Caco-2 (cell line): Measurements from ENCODE around the gene SARDH. TPM values are rescaled to one million over a fixed set of nuclear protein-coding genes. Genes with fewer than 3 reads are reported as not detected.

Source experiments
- BruUV-seq: library from RNA; stranded (reverse); fragments of 400-500 nt; replicated peaks from 2 replicates; lab custom pipeline; 2021; lab: Mats Ljungman, UMichigan
- CTCF ChIA-PET: fragments of 300-600 bp; sonication (Branson Sonifier 250); formaldehyde crosslinking; loops from one replicate; lab custom pipeline; 2022; ENCODE audit warnings: antibody characterized with exemption; lab: Charles Lee
- POLR2A ChIA-PET: fragments of 300-600 bp; sonication (Branson Sonifier 250); formaldehyde crosslinking; loops from one replicate; lab custom pipeline; 2022; ENCODE audit warnings: antibody characterized with exemption; lab: Charles Lee
- DNase-seq, 2 experiments: peaks; one replicate each; pipeline versions ENCODE4 v3.0.0 to v3.0.0-alpha.2; 2020 to 2022
- H3K27me3 ChIP-seq: replicated peaks from 2 replicates; pipeline ENCODE4 v1.6.0; 2011; ENCODE audit warnings: low read length; ENCODE audit not compliant: control insufficient read depth, insufficient read depth
- H3K36me3 ChIP-seq: 2 replicates; pipeline ENCODE4 v1.5.1; 2011; ENCODE audit warnings: low read length; ENCODE audit not compliant: control insufficient read depth, insufficient read depth
- H3K4me1 ChIP-seq: fragments of 250-450 bp; sonication (Bioruptor Pico); 2 replicates; pipeline ENCODE4 v1.5.1; 2020; ENCODE audit warnings: mild to moderate bottlenecking
- H3K4me3 ChIP-seq: 2 replicates; pipeline ENCODE4 v1.5.1; 2011; ENCODE audit warnings: low read depth, mild to moderate bottlenecking, control low read depth, low read length
- H3K9me3 ChIP-seq: fragments of 250-450 bp; sonication (Bioruptor Pico); 2 replicates; pipeline ENCODE4 v1.5.1; 2020; ENCODE audit warnings: mild to moderate bottlenecking, moderate library complexity
- H3K27ac Mint-ChIP-seq: one replicate; pipeline ENCODE4 v1.8.0; 2022; ENCODE audit warnings: mixed read lengths; ENCODE audit not compliant: unreplicated experiment
- H3K27me3 Mint-ChIP-seq: one replicate; pipeline ENCODE4 v1.8.0; 2022; ENCODE audit warnings: mixed read lengths; ENCODE audit not compliant: insufficient read depth, unreplicated experiment
- H3K36me3 Mint-ChIP-seq: one replicate; pipeline ENCODE4 v1.8.0; 2022; ENCODE audit warnings: mild to moderate bottlenecking, mixed read lengths; ENCODE audit not compliant: insufficient read depth, unreplicated experiment
- H3K4me1 Mint-ChIP-seq: one replicate; pipeline ENCODE4 v1.8.0; 2022; ENCODE audit warnings: low read depth, mixed read lengths; ENCODE audit not compliant: unreplicated experiment
- H3K4me3 Mint-ChIP-seq: one replicate; pipeline ENCODE4 v1.8.0; 2022; ENCODE audit warnings: mild to moderate bottlenecking, moderate library complexity, mixed read lengths; ENCODE audit not compliant: unreplicated experiment
- H3K9me3 Mint-ChIP-seq: one replicate; pipeline ENCODE4 v1.8.0; 2022; ENCODE audit warnings: mixed read lengths; ENCODE audit not compliant: unreplicated experiment
- CTCF ChIP-seq, 2 experiments: fragments of 200-600 bp in 1 of 2; IDR thresholded peaks; 1 replicate in 1 of 2; 2 replicates in 1 of 2; pipeline versions ENCODE4 v1.5.1 to v1.8.0; 2011 to 2022; ENCODE audit warnings: antibody characterized with exemption in 1 of 2, control low read depth in 1 of 2, inconsistent platforms in 1 of 2, low read depth in 1 of 2, low read length in 1 of 2, mild to moderate bottlenecking in 1 of 2, moderate library complexity in 1 of 2; ENCODE audit not compliant: insufficient read depth in 1 of 2, severe bottlenecking in 1 of 2, unreplicated experiment in 1 of 2
- intact Hi-C: fragments of 100-400 bp; cut with micrococcal nuclease; formaldehyde crosslinking; loops from one replicate; pipeline ENCODE4 v1.10.0; 2022; ENCODE audit not compliant: unreplicated experiment
- total RNA-seq: library from RNA; stranded (reverse); gene quantifications from 2 replicates; pipeline ENCODE4 v1.2.3, GENCODE V29; 2022

The SARDH gene
- total RNA-seq, 1 experiment from 2014 or later: 0.36 TPM

GRCh38 chr9:133715866-133716563, 22.1 kb downstream of the SARDH start:
- Histone ChIP-seq H3K9me3 (no peaks in the 10 kb centered on the region), H3K36me3 (no peaks in the 10 kb centered on the region), H3K4me1 (peaks cover 25% of the 10 kb centered on the region), H3K4me3 (no peak overlapping the region), H3K27me3 (no peaks in the 10 kb centered on the region)
- CTCF ChIA-PET: no interaction called here
- intact Hi-C loops: loop anchor here (2.0 kb wide), 1 partner anchor 25 kb away; no protein-coding TSS in a partner anchor
- Mint-ChIP-seq H3K27me3 (peaks cover 3% of the 10 kb centered on the region), H3K27ac (no peak overlapping the region), H3K4me1 (peaks cover 7% of the 10 kb centered on the region), H3K9me3 (no peaks in the 10 kb centered on the region), H3K4me3 (no peak overlapping the region), H3K36me3 (no peaks in the 10 kb centered on the region)
- POLR2A ChIA-PET: no interaction called here
- no TSS peak for BruUV-seq
- DNase-seq: peak; percentile 39 to 51
- peak; percentile 54 to 59 for TF ChIP-seq CTCF (IDR thresholded peaks at IDR 0.05; ENCODE audit: insufficient read depth in 1 of 2, low read depth in 1 of 2, low read length in 1 of 2, severe bottlenecking in 1 of 2, unreplicated experiment in 1 of 2)

GRCh38 chr9:133715295-133715865, 22.8 kb downstream of the SARDH start:
- Histone ChIP-seq H3K27me3 (no peaks in the 10 kb centered on the region), H3K9me3 (no peaks in the 10 kb centered on the region), H3K4me3 (no peak overlapping the region), H3K36me3 (no peaks in the 10 kb centered on the region), H3K4me1 (peaks cover 25% of the 10 kb centered on the region)
- no peak for TF ChIP-seq CTCF (IDR thresholded peaks at IDR 0.05; ENCODE audit: insufficient read depth in 1 of 2, low read depth in 1 of 2, low read length in 1 of 2, severe bottlenecking in 1 of 2, unreplicated experiment in 1 of 2)
- no TSS peak for BruUV-seq
- ChIA-PET CTCF (no interaction called here), POLR2A (no interaction called here)
- H3K4me3 Mint-ChIP-seq: no peak overlapping the region
- intact Hi-C loops: no loop called here
- H3K27ac Mint-ChIP-seq: no peak overlapping the region
- H3K9me3 Mint-ChIP-seq: no peaks in the 10 kb centered on the region
- peaks cover 7% of the 10 kb centered on the region for H3K4me1 Mint-ChIP-seq
- H3K27me3 Mint-ChIP-seq: no peaks in the 10 kb centered on the region
- no peak for DNase-seq
- H3K36me3 Mint-ChIP-seq: no peaks in the 10 kb centered on the region

GRCh38 chr9:133714606-133715294, 23.4 kb downstream of the SARDH start:
- Histone ChIP-seq H3K36me3 (no peaks in the 10 kb centered on the region), H3K27me3 (no peaks in the 10 kb centered on the region), H3K9me3 (no peaks in the 10 kb centered on the region), H3K4me3 (no peak overlapping the region), H3K4me1 (peaks cover 25% of the 10 kb centered on the region)
- Mint-ChIP-seq H3K27me3 (no peaks in the 10 kb centered on the region), H3K9me3 (no peaks in the 10 kb centered on the region), H3K36me3 (no peaks in the 10 kb centered on the region), H3K4me3 (no peak overlapping the region), H3K4me1 (peaks cover 7% of the 10 kb centered on the region), H3K27ac (no peak overlapping the region)
- POLR2A ChIA-PET: no interaction called here
- peak in 1 of 2 experiments; percentile 60 for DNase-seq
- intact Hi-C loops: no loop called here
- CTCF ChIA-PET: no interaction called here
- no peak for TF ChIP-seq CTCF (IDR thresholded peaks at IDR 0.05; ENCODE audit: insufficient read depth in 1 of 2, low read depth in 1 of 2, low read length in 1 of 2, severe bottlenecking in 1 of 2, unreplicated experiment in 1 of 2)
- no TSS peak for BruUV-seq
